PC-9 (cell line): Measurements from ENCODE around the gene LPO. TPM values are rescaled to one million over a fixed set of nuclear protein-coding genes. Genes with fewer than 3 reads are reported as not detected.

Source experiments
- BruUV-seq: library from RNA; stranded (reverse); fragments of 400-500 nt; replicated peaks from 2 replicates; lab custom pipeline; 2021; lab: Mats Ljungman, UMichigan
- CTCF ChIA-PET: fragments of 300-600 bp; sonication (Branson Sonifier 250); formaldehyde crosslinking; loops from one replicate; lab custom pipeline; 2022; ENCODE audit warnings: antibody characterized with exemption; lab: Charles Lee
- POLR2A ChIA-PET: fragments of 300-600 bp; sonication (Branson Sonifier 250); formaldehyde crosslinking; loops from one replicate; lab custom pipeline; 2022; ENCODE audit warnings: antibody characterized with exemption; ENCODE audit not compliant: unreplicated experiment; lab: Charles Lee
- DNase-seq, 2 experiments: peaks; one replicate each; pipeline versions ENCODE4 v3.0.0 to v3.0.0-alpha.2; 2015 to 2022; ENCODE audit warnings: mixed read lengths in 1 of 2
- H2AFZ ChIP-seq: fragments of 200-600 bp; sonication (generic); 2 replicates; pipeline ENCODE4 v1.8.1; 2017; ENCODE audit warnings: antibody characterized with exemption
- H3F3A ChIP-seq: fragments of 200-600 bp; sonication (generic); 2 replicates; pipeline ENCODE4 v1.8.1; 2017; ENCODE audit warnings: antibody characterized with exemption, mild to moderate bottlenecking, low read depth; ENCODE audit not compliant: insufficient read depth
- H3K27ac ChIP-seq: fragments of 200-600 bp; sonication (generic); 2 replicates; pipeline ENCODE4 v1.6.1; 2016; ENCODE audit warnings: mixed run types
- H3K27me3 ChIP-seq: fragments of 200-600 bp; sonication (generic); 2 replicates; pipeline ENCODE4 v1.6.1; 2016; ENCODE audit warnings: low read depth, mixed run types; ENCODE audit not compliant: insufficient read depth
- H3K36me3 ChIP-seq: fragments of 200-600 bp; sonication (generic); 2 replicates; pipeline ENCODE4 v1.6.1; 2016; ENCODE audit warnings: low read depth, mixed run types
- H3K4me1 ChIP-seq: fragments of 200-600 bp; sonication (generic); replicated peaks from 2 replicates; pipeline ENCODE4 v1.6.1; 2016; ENCODE audit warnings: mixed run types; ENCODE audit not compliant: insufficient read depth
- H3K4me2 ChIP-seq: fragments of 200-600 bp; sonication (generic); 2 replicates; pipeline ENCODE4 v1.6.1; 2017; ENCODE audit warnings: mixed run types
- H3K4me3 ChIP-seq: fragments of 200-600 bp; sonication (generic); 2 replicates; pipeline ENCODE4 v1.6.1; 2016; ENCODE audit warnings: mixed run types
- H3K79me2 ChIP-seq: fragments of 200-600 bp; sonication (generic); 2 replicates; pipeline ENCODE4 v1.6.1; 2017; ENCODE audit warnings: low read depth, mixed run types
- H3K9me2 ChIP-seq: fragments of 200-600 bp; sonication (generic); 2 replicates; pipeline ENCODE4 v1.8.1; 2017; ENCODE audit warnings: mild to moderate bottlenecking; ENCODE audit not compliant: insufficient read depth
- H3K9me3 ChIP-seq: fragments of 200-600 bp; sonication (generic); 2 replicates; pipeline ENCODE4 v1.8.1; 2016; ENCODE audit warnings: low read depth; ENCODE audit not compliant: insufficient read depth
- H4K20me1 ChIP-seq: fragments of 200-600 bp; sonication (generic); 2 replicates; pipeline ENCODE4 v1.8.1; 2017; ENCODE audit not compliant: insufficient read depth
- CTCF ChIP-seq: fragments of 200-600 bp; sonication (generic); conservative IDR thresholded peaks from 2 replicates; pipeline ENCODE4 v1.6.1; 2017; ENCODE audit warnings: mixed run types, antibody characterized with exemption, mild to moderate bottlenecking, moderate library complexity
- EZH2 ChIP-seq: fragments of 200-600 bp; sonication (generic); IDR thresholded peaks from 2 replicates; pipeline ENCODE4 v1.8.0; 2017; ENCODE audit warnings: antibody characterized with exemption, low read depth
- intact Hi-C: fragments of 100-400 bp; cut with micrococcal nuclease; formaldehyde crosslinking; loops from one replicate; pipeline ENCODE4 v1.10.0; 2022; ENCODE audit not compliant: unreplicated experiment
- total RNA-seq: library from RNA; stranded (reverse); gene quantifications from 2 replicates; pipeline ENCODE4 v1.2.3, GENCODE V29; 2021

Gene LPO
- total RNA-seq, 1 experiment from 2014 or later, result not detected

DNA sequence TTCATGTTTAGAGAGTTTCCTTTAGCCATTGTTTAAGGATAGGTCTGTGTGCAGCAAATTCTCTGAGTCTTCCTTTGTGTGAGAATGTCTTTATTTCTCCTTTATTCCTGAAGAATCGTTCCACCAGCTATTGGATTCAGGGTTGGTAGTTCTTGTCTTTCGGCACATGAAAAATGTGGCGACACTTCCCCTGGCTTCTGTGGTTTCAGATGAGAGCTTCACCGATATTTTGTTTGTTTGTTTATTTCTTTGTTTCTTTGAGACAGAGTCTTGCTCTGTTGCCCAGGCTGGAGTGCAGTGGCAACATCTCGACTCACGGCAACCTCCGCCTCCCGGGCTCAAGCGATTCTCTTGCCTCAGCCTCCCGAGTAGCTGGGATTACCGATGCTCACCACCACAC, 23.8 kb downstream of the LPO start:
- POLR2A ChIA-PET, result no interaction called here
- Histone ChIP-seq H3K36me3 (no peaks in the 10 kb centered on the region), H3K27ac (no peak overlapping the region), H3K9me3 (no peaks in the 10 kb centered on the region), H3K4me2 (no peak overlapping the region), H3K4me1 (no peaks in the 10 kb centered on the region), H4K20me1 (0 out of 2 replicates have a peak, but pooled peaks cover 5% of the 10 kb centered on the region), H3K4me3 (no peak overlapping the region), H3F3A (no peaks in the 10 kb centered on the region), H3K9me2 (no peaks in the 10 kb centered on the region; the same call in 1 of the 2 replicates), H2AFZ (no peak overlapping the region), H3K27me3 (peaks cover 98% of the 10 kb centered on the region), H3K79me2 (no peaks in the 10 kb centered on the region)
- no peak for TF ChIP-seq EZH2
- no peak for TF ChIP-seq CTCF
- DNase-seq, result no peak
- BruUV-seq, result no TSS peak
- intact Hi-C loops, result no loop called here
- CTCF ChIA-PET, result no interaction called here

GRCh38 chr17:58263773-58264172, 25.4 kb downstream of the LPO start:
- ChIA-PET CTCF (no interaction called here), POLR2A (no interaction called here)
- no TSS peak for BruUV-seq
- no peak for DNase-seq
- no peaks in the 10 kb centered on the region for H3K9me3 ChIP-seq
- no peak overlapping the region for H3K4me3 ChIP-seq
- no peaks in the 10 kb centered on the region for H3K36me3 ChIP-seq
- H3K27me3 ChIP-seq, result peaks cover 99% of the 10 kb centered on the region
- no peak for TF ChIP-seq CTCF
- no peak for TF ChIP-seq EZH2
- no peaks in the 10 kb centered on the region; the same call in 1 of the 2 replicates for H3K9me2 ChIP-seq
- no peak overlapping the region for H3K4me2 ChIP-seq
- H2AFZ ChIP-seq, result no peak overlapping the region
- intact Hi-C loops, result no loop called here
- H3K4me1 ChIP-seq, result no peaks in the 10 kb centered on the region
- H3F3A ChIP-seq, result no peaks in the 10 kb centered on the region
- no peak overlapping the region for H3K27ac ChIP-seq
- H4K20me1 ChIP-seq, result 0 out of 2 replicates have a peak, but pooled peaks cover 5% of the 10 kb centered on the region
- no peaks in the 10 kb centered on the region for H3K79me2 ChIP-seq

DNA sequence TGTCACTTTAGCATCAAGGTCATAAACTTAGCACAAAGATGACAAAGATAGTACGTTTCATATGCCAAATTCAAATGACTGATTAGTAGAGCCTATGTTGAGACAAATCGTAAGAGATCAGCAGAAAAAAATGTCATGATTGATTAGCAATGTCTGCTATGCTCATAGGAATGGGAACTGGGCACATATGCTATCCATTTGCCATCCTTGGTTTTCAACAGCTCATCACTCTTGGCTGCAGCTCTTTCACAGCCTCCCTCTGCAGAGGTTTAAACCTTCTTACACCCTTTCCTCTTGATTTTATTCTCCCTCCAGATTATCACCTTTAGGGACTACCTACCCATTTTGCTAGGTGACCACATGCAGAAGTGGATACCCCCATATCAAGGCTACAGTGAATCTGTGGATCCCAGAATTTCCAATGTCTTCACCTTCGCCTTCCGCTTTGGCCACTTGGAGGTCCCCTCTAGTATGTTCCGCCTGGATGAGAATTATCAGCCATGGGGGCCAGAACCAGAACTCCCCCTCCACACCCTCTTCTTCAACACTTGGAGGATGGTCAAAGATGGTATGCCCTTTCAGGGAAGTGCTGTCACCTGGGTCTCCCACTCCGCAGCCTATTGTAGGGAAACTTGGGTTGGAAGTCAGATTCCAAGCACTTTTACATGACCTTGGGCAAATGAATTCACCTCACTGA, 26.2 kb downstream of the LPO start:
- H2AFZ ChIP-seq, result no peak overlapping the region
- no peak overlapping the region for H3K4me2 ChIP-seq
- no peaks in the 10 kb centered on the region for H3K9me2 ChIP-seq
- no peaks in the 10 kb centered on the region for H3K36me3 ChIP-seq
- H3K9me3 ChIP-seq, result no peaks in the 10 kb centered on the region
- H3K4me1 ChIP-seq, result no peaks in the 10 kb centered on the region
- H3K4me3 ChIP-seq, result no peak overlapping the region
- no peak for TF ChIP-seq CTCF
- TF ChIP-seq EZH2, result no peak
- intact Hi-C loops, result no loop called here
- no TSS peak for BruUV-seq
- DNase-seq, result no peak
- 0 out of 2 replicates have a peak, but pooled peaks cover 5% of the 10 kb centered on the region for H4K20me1 ChIP-seq
- no peak overlapping the region for H3K27ac ChIP-seq
- ChIA-PET POLR2A (no interaction called here), CTCF (no interaction called here)
- no peaks in the 10 kb centered on the region for H3K79me2 ChIP-seq
- no peaks in the 10 kb centered on the region for H3F3A ChIP-seq
- H3K27me3 ChIP-seq, result peaks cover 98% of the 10 kb centered on the region
